GM21619 (cell line): ENCODE results near the gene MAN1C1.
A peak's percentile ranks its signal among the peaks of the same experiment; 100 is the strongest.
"Not testable (repeated sequence)": the region's sequence is repeated elsewhere in the genome, so short reads cannot be mapped to it uniquely, and the experiment has no call there.

ENCODE experiments used
- ATAC-seq: cut with Tn5 transposase; IDR thresholded peaks from one replicate; pipeline ENCODE4 v1.9.1; 2021; ENCODE audit not compliant: unreplicated experiment

Gene MAN1C1

DNA sequence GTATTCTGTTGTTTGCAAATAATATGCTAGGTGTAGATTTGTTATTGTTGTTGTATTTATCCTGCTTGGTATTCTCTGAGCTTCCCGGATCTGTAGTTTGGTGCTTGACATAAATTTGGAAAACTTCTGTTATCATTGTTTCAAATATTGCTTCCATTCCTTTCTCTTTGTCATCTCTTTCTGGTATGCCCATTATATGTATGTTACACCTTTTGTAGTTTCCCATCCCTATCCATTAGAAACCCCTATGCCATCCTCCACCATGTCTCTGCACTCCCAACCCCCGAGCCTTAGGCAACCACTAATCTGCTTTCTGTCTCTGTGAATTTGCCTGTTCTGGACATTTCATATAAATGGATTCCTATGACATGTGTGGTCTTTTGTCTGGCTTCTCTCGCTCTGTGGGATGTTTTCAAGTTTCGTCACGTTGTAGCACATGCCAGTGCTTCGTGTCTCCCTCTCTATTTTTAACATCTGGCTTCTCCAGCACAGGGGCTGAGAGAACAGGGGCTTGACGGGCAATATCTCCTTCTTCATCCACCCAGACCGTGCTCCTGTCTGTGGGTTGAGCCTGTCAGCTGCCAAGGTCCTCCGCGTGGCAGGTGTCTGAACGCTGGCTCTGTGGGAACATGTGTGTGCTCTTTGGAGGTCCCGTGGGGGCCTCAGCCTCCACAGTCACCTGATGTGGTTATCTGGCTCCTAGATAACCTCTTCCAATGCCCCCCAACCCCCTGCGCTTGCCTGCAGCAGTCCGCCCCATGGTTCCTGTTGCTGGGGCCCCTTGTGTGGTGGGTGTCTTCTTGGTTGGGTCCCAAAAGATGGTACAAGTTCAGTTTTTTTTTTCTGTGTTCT lies 32.8 kb upstream of the MAN1C1 start:
- no peak for ATAC-seq

DNA sequence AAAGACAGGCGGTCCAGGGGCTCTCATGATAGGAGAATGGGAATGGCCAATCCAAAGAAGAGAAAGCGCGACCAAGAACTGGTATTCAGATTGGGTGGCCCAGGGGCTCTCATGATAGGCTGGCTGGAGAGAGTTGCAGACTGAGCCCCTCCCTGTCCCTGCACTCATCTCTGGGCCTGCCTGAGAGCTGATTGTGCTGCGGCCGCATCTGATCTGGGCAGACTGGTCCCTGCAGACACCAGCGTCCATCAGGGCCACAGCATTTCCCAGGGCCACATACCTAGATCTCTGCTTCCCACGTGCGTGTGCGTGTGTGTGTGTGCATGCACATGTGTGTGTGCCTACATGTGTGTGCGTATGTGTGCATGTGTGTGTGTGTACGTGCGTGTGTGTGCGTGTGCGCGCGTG lies 30.4 kb upstream of the MAN1C1 start:
- no peak for ATAC-seq

DNA sequence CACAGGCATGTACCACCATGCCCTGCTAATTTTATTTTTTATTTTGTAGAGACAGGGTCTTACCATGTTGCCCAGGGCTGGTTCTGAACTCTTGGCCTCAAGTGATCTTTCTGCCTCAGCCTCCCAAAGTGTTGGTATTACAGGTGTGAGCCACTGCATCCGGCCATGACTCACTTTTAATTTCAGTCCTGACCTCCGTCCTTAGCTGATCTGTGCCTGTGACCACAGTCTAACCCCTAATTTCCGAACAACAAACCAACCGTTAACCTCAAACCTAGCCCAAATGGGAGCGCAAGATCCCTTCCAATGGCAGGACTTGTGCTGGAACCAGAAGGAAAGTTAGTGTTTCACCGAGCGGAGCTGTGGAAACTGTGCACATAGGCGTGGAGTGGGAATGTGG lies 29.3 kb upstream of the MAN1C1 start:
- ATAC-seq, result no peak

DNA sequence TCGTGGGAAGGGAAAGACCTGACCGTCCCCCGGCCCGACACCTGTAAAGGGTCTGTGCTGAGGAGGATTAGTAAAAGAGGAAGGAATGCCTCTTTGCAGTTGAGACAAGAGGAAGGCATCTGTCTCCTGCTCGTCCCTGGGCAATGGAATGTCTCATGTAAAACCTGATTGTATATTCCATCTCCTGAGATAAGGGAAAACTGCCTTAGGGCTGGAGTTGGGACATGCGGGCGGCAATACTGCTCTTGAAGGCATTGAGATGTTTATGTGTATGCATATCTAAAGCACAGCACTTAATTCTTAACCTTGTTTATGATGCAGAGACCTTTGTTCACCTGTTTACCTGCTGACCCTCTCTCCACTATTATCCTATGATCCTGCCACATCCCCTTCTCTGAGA lies 28.4 kb upstream of the MAN1C1 start:
- ATAC-seq, result not testable (repeated sequence)

DNA sequence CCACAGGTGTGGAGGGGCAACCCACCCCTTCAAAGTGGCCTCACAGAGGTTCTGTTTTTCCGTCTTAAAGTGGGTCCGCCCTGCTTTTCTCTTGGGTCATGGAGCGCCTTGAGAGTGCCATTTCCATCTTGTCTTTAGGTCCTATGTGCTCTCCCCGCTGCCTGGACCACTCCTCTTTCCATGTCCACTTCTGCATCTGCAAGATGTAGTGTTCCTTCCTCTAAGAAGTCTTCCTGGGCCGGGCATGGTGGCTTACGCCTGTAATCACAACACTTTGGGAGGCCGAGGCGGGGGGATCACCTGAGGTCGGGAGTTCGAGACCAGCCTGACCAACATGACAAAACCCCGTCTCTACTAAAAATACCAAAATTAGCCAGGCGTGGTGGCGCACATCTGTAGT lies 27.8 kb upstream of the MAN1C1 start:
- ATAC-seq, result not testable (repeated sequence)

DNA sequence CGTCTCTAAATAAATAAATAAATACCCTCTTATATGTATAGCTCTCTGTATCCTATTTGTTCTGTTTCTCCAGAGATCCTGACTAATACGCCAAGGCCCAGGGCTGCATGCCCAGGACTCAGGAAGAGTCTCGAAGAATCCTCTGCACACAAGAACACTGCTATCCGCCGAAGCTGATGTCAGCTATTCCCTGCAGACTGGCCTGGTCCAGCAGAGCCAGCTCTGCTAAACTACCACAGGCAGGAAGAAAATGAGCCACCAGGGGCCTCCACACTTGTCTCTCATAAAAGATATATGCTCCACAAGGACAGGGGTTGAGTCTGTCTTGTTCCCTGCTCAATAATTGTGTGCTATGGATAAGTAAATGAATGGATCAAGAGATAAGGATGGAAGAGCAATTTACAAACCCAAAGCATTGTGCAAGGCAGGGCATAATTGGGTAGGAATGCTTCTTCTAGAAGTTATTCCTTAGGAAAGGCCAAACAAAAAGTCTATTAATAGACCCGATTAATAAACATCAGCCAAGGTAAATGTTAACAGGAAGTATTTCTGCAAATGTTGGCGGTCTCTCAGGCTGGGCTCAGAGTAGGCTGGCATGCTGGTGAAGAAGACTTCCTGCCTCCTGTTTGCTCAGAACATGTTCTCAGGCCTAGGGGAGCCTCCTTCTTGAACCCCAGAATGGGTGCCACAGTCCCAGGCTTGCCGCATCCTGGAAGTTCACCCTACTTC lies 26.3 kb upstream of the MAN1C1 start:
- ATAC-seq, result no peak

DNA sequence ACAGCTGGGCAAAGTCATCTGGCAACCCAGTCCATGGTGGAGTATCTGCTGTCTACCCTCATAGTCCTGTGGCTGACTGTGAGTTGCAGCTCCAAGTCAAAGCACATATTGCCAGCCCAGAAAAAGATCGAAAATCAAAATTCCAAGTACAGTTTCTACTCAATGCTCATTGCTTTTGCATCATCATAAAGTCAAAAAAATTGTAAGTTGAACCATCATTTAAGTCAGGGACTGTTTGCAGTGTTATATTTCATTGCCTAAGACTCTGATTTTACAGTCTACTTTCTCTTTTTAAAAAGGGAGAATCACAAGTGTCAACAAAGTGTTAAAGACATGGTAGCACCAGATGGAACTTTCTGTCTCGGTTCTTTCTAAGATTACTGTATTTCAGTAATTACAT lies 22.7 kb upstream of the MAN1C1 start:
- no peak for ATAC-seq

GRCh38 chr1:25594971-25595370 lies 21.6 kb upstream of the MAN1C1 start:
- ATAC-seq, result no peak

DNA sequence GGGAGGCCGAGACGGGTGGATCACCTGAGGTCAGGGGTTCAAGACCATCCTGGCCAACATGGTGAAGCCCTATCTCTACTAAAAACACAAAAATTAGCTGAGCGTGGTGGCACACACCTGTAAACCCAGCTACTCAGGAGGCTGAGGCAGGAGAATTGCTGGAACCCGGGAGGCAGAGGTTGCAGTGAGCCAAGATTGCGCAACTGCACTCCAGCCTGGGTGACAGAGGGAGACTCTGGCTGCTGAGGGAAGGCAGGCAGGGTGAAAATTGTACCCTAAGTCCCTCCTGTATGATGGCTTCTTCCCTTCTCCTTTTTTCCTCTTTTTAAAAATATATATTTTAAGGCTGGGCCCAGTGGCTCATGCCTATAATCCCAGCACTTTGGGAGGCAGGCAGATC lies 19.9 kb upstream of the MAN1C1 start:
- ATAC-seq, result not testable (repeated sequence)

DNA sequence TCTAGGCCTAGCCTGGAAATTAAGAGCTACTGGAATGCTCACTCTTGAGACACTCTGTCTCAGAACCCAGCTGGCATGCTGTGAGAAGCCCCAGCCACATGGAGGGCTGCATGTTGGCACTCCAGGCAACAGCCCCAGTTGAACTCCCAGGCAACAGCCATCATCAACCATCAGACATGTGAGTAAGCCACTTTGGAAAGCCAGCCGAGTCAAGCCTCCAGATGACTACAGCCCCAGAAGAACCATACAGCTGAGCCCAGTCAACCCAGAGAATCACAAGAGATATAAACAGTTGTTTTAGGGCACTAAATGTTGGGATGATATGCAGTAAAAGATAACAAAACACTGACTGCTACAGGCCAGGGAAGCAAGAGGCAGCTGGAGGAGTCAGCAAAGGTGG lies 17.7 kb upstream of the MAN1C1 start:
- ATAC-seq, result no peak

GRCh38 chr1:25599969-25600610 lies 16.5 kb upstream of the MAN1C1 start:
- no peak for ATAC-seq

DNA sequence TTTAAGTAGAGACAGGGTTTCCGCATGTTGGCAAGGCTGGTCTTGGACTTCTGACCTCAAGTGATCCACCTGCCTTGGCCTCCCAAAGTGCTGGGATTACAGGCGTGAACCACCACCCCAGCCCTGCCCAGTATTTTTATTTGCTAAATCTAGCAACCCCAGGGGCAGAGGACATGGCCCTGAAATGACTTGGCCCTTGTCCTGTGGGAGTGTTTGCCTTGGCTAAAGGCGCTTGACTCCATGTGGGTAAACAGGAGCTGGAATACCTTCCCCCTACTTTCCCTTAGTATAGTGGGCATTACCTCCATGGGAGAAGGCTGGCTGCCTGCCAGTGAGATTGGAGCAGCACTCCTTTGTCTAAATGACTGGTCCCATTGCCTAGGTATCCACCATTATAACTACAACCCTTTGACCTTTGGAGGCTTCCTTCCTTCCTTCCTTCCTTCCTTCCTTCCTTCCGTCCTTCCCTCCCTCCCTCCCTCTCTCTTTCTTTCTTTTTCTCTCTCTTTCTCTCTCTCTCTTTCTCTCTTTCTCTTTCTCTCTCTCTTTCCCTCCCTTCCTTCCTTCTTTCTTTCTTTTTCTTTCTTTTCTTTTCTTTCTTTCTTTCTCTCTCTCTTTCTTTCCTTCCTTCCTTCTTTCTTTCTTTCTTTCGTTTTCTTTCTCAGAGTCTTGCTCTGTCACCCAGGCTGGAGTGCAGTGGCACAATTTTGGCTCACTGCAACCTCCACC lies 15.5 kb upstream of the MAN1C1 start:
- ATAC-seq, result not testable (repeated sequence)

- not testable (repeated sequence) for ATAC-seq
Observed at GRCh38 chr1:25603779-25604538, 12.6 kb upstream of the MAN1C1 start.

DNA sequence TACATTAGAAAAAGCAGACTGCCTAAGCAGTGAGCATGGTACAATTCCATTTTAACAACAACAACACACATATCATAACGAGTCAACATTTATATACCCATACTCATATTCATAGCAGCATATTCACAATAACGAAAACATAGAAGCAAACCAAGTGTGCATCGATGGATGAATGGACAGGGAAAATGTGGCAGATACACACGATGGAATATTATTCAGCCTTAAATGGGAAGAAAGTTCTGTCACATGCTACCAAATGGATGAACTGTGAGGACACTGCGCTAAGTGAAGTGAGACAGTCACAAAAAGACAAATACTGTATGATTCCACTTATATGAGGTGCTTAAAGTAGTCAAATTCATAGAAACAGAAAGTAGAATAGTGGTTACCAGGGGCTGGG lies 9.5 kb upstream of the MAN1C1 start:
- no peak for ATAC-seq

- peak; percentile 73 for ATAC-seq
Observed at GRCh38 chr1:25608488-25609178, 8.0 kb upstream of the MAN1C1 start.

GRCh38 chr1:25609921-25610320 lies 6.7 kb upstream of the MAN1C1 start:
- ATAC-seq, result no peak

DNA sequence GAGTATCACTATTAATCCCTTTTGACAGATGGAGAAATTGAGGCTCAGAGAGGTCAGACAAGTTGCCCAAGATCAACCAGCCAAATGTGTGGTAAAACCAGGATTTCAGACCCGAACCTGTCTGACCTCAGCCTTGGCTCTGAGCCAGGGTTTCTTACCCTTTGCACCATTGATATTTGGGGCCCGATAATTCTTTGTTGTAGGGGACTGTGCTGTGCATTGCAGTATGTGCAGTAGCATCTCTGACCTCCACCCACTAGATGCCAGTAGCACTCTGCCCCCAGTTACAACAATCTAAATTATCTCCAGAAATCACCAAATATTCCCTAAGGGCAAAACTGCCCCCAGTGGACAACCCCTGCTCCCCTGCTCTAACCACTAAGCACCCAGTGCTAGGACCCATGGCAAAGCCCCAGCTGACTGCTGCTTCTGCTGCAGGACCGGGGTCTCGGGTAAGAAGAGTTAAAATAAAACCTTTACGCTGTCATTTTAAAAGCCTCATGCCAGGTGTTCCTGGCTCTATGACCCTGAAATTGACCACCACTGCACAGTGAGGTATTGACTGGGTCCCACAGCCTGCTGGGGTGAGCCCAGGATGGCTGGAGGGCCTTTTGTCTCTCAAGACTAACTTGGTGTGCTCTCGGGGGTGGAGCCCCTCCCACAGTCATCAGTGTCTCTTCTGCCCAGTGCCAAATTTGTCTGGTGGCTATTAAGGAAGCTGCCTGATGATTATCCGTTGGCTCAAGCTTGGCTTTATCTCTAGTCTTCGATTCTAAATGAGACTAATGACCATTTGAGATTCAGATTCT lies 5.6 kb upstream of the MAN1C1 start:
- ATAC-seq, result no peak

GRCh38 chr1:25611843-25612242 lies 4.7 kb upstream of the MAN1C1 start:
- ATAC-seq, result no peak

DNA sequence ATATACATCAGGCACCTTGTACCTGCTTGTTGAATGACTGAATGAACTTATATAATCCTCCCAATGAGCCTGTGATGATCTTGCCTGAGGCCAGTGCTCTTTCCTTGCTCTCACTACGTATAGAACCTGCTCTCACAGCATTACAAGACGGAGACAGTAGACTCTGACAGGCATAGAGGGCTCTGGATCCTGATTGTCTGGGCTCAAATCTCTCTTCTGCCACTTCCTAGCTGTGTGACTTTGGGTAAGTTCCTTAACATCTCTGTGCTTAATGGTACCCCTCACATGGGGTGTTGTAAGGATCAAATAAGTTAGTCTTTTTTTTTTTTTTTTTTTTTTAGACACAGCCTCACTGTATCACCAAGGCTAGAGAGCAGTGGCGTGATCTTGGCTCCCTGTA lies 4.2 kb upstream of the MAN1C1 start:
- no peak for ATAC-seq
